HG03060 (cell line): Measurements from ENCODE around the gene GATA2.

Experiments
- ATAC-seq: cut with Tn5 transposase; IDR thresholded peaks from one replicate; pipeline ENCODE4 v1.9.1; 2021; ENCODE audit warnings: low read depth, moderate number of reproducible peaks; ENCODE audit not compliant: unreplicated experiment

The GATA2 gene

DNA sequence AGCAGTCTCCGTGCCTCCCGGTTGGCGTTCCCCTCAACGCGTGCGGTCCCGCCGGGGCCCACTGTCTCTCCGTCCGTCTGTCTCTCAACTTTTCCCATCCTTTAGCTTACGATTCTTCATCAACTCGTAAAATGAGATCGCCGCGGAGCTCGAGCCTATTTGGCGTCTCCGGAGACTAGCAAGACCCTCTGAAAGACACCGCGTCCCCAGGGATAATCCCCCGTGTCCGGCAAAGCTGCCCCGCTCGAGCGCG, 3.4 kb downstream of the GATA2 start:
- no peak for ATAC-seq

DNA sequence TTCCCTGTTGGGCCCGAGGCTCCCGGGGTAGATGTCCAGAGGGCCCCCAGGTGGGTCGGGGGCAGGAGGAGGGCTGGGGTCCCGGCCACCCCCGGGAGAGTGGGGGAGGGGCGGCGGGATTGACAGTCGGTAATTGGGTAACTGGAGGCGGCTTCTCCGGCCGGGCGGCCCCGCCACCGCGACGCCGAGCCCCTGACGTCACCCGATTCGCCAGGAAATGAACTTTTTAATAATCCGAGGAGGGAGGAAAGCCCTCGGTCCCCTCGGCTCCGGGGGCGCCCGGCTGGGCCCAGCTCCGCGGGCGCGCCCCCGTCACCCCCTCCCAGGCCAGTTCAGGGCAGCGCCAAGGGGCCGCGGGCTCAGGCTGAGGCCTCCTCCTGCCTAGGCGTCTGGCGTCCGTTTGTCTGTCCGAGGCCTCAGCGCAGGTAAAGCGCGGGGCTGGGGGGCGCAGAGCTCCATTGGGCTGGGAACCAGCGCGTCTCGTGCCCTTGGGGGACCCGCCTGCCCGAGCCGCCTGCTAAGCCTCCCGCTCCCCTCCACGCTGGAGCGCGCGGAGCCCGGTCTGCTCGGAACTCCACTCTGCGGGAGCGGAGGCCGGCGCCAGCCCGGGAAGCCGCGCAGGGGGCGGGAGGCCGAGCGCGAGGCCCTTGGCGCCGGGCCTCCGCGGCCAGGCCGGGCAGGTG, 3.9 kb downstream of the GATA2 start:
- ATAC-seq = no peak

GRCh38 chr3:128488636-128488990, 4.4 kb downstream of the GATA2 start:
- ATAC-seq = no peak

GRCh38 chr3:128487813-128488635, 5.0 kb downstream of the GATA2 start:
- ATAC-seq = no peak

DNA sequence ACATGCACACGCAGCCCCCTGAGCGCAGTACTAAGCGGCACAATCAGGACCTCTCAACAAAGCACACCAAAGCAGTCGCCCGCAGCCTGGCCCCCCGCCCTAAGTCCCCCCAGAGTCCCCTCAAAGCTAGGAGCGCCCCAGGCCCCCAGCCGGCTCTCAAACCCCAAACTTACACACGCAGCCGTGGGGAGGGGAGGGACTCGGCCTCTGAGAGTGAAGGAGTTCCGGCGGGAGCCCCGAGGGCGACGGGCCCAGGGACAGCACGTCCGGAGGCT, 5.5 kb downstream of the GATA2 start:
- ATAC-seq = no peak

- ATAC-seq = no peak
These were observed 6.1 kb downstream of the GATA2 start for GRCh38 chr3:128486681-128487537.

- ATAC-seq = no peak
These were observed 6.8 kb downstream of the GATA2 start for GRCh38 chr3:128486205-128486628.

GRCh38 chr3:128485282-128486204, 7.5 kb downstream of the GATA2 start:
- no peak for ATAC-seq

GRCh38 chr3:128484404-128485281, 8.4 kb downstream of the GATA2 start:
- ATAC-seq = no peak

DNA sequence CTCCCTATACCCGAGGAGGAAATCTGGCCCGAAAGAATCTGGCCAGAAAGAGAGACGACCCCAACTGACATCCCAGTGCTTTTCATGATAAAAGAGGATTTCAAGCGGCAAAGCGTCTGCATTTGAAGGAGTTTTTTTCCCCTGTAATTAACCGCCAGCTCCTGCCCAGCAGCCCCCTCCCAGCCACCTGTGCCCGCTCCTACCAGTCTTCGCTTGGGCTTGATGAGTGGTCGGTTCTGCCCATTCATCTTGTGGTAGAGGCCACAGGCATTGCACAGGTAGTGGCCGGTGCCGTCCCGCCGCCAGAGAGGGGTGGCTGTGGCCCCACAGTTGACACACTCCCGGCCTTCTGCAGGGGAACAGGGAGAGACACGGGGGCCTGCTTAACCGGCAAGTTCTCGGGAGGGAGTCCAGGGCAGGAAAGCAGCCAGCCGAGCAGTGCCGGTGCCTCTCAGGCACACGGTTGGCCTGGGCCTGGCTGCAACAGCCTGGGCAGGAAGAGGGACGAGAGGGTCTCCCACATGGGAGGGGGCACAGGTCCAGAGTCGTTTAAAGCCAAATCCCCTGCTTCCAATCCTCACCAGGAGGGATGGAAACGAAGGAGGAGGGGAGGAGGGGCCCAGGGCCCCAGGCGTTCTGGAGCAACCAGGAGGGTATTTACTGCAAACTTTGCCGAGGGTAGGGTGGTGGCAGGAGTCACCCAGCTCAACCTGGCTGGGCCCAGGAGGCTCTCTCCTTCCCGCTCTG, 9.2 kb downstream of the GATA2 start:
- no peak for ATAC-seq

DNA sequence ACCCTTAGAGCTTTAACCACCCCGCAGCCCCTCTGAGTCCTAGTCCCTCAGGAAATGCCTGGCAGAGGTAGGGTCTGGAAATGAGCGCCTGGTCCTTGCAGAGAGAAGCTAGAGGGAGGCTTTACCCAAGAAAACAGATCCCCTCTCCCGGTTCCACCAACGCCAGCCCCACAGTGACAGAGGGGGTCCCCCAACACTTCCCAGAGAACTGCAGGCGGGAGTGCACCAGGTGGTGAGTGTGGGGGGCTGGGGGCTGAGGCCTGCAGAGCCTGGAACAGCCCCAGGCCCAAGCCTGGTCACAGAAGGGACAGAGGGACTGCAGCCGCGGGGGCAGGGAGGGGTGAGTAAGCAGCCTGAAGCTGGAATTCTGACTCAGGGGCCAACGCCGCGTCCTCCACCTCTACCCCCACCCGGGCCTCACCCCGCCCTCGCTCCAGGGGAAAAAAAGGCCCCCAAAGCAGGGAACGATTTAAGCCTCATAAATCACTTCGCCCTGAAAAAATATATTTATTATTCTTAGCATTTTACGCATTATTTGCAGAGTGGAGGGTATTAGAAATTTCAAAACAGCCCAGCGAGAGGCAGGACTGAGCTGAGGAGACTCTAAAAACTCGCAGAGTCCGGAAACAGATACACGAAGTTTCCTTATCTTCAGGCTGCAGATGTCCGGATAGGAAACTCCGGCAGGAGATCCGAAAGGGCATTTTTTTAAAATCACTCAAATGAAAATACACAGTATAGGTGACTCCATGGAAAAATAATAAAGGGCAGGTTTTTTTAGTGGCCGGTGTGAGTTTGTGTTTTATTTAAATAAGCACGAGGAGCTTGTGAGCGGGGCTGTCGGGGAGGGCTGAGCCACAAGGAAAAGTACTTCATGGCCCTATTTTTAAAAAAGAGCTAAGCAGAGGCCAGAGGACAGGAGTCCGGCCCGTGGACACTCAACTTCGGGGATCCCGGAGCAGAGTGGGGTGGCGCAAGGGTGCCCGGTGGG, 10.0 kb downstream of the GATA2 start:
- no peak for ATAC-seq

DNA sequence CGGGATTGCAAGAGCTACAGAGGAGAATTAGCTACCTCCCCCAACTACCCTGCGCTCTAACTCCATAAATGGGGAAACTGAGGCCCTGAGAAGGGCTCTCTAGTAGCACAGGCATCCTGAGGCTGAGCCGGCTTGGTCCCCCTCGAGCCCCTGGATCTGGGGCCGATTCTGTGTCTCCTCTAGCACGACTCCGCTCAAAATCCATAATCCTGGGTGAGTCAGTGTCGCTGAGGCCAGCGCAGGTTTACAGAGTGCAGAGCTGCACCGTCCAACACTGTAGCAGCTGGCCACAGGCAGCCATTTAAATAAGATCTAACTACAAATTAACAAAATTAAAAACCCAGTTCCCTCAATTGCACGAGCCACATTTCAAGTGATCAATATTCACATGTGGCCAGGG, 10.8 kb downstream of the GATA2 start:
- ATAC-seq = no peak

GRCh38 chr3:128481438-128481942, 11.5 kb downstream of the GATA2 start:
- no peak for ATAC-seq

DNA sequence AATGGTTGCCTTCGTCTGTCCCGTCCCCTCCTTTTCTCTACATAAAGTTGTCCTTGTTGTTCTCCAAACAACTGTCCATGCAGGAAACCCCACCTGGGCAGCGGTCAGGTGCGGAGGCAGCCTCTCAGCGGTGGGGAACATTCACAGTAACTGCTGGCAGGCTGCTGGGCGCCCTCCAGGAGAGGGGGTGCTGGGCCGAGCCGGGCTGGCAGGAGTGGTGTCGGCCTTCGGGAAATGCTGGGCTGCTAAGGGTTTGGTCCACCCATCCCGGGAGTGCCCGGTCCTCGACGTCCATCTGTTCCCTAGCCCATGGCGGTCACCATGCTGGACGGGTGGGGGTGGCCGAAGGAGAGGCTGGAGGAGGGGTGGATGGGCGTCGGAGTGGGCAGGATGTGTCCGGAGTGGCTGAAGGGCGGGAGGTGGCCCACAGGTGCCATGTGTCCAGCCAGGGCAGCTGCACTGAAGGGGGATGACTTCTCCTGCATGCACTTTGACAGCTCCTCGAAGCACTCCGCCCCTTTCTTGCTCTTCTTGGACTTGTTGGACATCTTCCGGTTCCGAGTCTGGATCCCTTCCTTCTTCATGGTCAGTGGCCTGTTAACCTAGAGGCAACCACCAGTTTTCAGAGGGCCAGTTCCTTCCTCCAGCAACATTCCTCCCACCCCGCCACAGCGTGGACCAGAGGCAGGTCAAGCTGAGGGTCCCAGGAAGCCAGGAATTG, 12.1 kb downstream of the GATA2 start:
- ATAC-seq = no peak

DNA sequence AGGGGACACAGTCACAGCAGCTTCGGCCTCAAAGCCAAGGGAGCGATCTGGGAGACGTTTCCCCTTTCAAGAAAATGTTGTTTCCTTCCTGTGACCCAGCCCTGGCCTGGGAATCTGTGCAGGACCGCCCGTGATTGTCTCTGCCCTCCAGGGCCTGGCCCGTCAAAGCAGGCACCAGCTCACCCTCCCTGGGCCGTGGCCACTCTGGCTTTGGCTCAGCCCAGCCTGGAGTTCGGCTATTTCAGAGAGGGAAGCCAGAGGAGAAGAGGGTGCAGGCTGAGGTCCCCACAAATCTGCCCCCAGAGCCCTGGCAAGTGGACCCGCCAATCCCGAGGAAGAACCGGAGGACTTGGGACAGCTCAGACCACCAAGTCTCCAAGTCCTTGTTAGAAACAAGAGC, 12.7 kb downstream of the GATA2 start:
- no peak for ATAC-seq

DNA sequence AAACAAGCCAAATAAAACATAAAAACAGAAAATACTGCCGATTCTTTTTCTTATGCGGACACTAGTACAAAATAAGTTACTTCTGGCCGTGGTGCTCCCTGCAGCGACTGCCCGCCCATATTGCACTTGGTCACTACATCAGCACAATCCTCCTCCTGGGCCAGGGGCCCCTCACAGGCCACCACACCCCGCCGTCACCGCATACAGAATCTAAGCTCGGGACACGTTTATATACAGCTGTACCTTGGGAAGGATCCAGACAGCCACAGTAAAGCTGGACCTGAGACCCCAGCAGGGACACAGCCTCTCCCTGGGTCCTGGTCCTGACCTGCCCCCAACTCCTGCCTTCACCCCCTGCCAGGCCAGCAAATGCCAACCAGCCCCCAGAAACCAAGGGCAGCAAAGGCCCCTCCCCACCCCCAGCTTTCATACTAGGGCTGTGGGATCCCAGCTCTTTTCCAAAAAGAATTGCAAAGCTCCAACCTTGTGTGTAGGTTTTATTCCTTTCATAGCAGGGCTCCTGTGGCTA, 13.4 kb downstream of the GATA2 start:
- ATAC-seq = no peak
